IPS-18a (cell line): ENCODE results near the gene ARMH1.

Experiments
- H3K27ac ChIP-seq: one replicate; pipeline ENCODE4 v1.5.1; 2013; ENCODE audit warnings: low read length
- H3K27me3 ChIP-seq: one replicate; pipeline ENCODE4 v1.6.1; 2013; ENCODE audit warnings: mild to moderate bottlenecking, low read length; ENCODE audit not compliant: control insufficient read depth, insufficient read depth
- H3K36me3 ChIP-seq: one replicate; pipeline ENCODE4 v1.6.1; 2013; ENCODE audit warnings: low read depth, low read length; ENCODE audit not compliant: control insufficient read depth
- H3K4me1 ChIP-seq: one replicate; pipeline ENCODE4 v1.6.1; 2013; ENCODE audit warnings: low read depth, low read length; ENCODE audit not compliant: control insufficient read depth
- H3K4me3 ChIP-seq: one replicate; pipeline ENCODE4 v1.5.1; 2013; ENCODE audit warnings: low read length
- H3K9ac ChIP-seq: one replicate; pipeline ENCODE4 v1.6.1; 2013; ENCODE audit warnings: mild to moderate bottlenecking, low read length, moderate library complexity
- H3K9me3 ChIP-seq: one replicate; pipeline ENCODE4 v1.6.1; 2013; ENCODE audit warnings: low read depth, low read length; ENCODE audit not compliant: control insufficient read depth

Gene ARMH1

GRCh38 chr1:44674113-44675000, at the start of gene ARMH1, which contains the start of gene TMEM53:
Gene ARMH1 (plus strand): TSS chr1:44674714. CDS start chr1:44689698, 14,984 bp downstream.
Gene TMEM53 (minus strand): TSS chr1:44674481. CDS start chr1:44674391, 90 bp downstream.
- Histone ChIP-seq H3K27me3 (no peaks in the 10 kb centered on the region), H3K9ac (peak within 1 kb of the TSS; percentile 75), H3K4me3 (peak within 1 kb of the TSS; percentile 93), H3K27ac (peak within 1 kb of the TSS; percentile 89), H3K9me3 (no peaks in the 10 kb centered on the region), H3K36me3 (no peaks in the 10 kb centered on the region), H3K4me1 (peaks cover 14% of the 10 kb centered on the region)

DNA sequence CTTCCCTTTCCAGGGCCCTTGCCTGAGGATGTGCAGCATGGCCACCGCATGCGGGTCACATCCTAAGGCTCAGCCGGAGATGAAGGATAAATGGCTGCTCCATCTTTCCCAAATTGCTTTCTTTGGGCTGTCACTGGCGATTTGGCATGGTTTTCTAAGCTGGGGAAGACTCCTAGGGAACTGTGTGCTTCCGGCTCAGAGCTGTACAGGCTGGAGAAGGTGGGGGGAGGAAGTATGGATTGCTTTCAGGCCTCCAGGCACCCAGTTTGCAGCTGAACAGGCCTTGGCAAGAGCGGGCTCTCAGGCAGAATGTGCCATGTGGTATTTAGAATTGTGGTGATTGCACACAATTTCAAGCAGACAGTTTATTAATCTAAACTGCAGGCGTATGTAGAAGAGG, 49.2 kb upstream of the ARMH1 start:
- no peaks in the 10 kb centered on the region for H3K9me3 ChIP-seq
- H3K27me3 ChIP-seq, result no peaks in the 10 kb centered on the region
- no peaks in the 10 kb centered on the region for H3K36me3 ChIP-seq
- H3K4me1 ChIP-seq, result no peaks in the 10 kb centered on the region
- H3K27ac ChIP-seq, result no peak overlapping the region
- H3K4me3 ChIP-seq, result no peak overlapping the region
- no peak overlapping the region for H3K9ac ChIP-seq

DNA sequence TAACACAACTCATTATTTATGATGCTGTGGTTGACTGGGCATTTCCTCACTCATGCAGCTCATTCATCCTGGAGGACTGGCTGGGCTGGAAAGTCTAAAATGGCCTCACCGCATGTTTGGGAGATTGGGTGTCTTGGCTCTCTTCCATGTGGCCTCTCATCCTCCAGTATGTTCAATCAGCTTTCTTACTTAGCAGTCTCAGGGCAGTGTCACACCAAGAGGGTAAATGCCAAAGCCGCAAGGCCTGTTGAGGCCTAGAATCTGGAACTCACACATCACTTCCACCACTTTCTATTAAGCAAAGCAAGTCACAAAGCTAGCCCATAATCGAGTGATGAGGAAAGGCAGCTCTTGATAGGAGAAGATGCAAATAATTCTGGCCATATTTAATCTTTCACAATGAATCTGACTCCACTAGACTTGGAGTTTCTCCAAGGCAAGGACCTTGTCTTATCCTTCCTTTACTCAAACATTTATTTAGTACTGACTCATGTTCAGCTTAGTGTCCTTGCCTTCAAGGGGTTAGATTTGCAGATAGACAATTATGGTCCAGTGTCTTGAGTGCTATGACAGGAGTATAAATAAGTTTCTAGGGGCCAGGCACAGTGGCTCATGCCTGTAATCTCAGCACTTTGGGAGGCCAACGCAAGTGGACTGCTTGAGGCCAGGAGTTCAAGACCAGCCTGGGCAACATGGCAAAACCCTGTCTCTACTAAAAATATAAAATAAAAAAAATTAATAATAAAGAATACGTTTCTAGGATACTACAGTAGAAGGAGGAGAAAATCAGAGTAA, 45.4 kb upstream of the ARMH1 start:
- Histone ChIP-seq H3K27ac (no peak overlapping the region), H3K4me3 (no peak overlapping the region), H3K9ac (no peak overlapping the region), H3K9me3 (no peaks in the 10 kb centered on the region), H3K36me3 (peaks cover 12% of the 10 kb centered on the region), H3K4me1 (peaks cover 14% of the 10 kb centered on the region), H3K27me3 (no peaks in the 10 kb centered on the region)

- Histone ChIP-seq H3K4me1 (peaks cover 14% of the 10 kb centered on the region), H3K9me3 (no peaks in the 10 kb centered on the region), H3K4me3 (no peak overlapping the region), H3K27ac (no peak overlapping the region), H3K9ac (no peak overlapping the region), H3K27me3 (no peaks in the 10 kb centered on the region), H3K36me3 (peaks cover 20% of the 10 kb centered on the region)
Observed at GRCh38 chr1:44630116-44630515, 44.4 kb upstream of the ARMH1 start.

DNA sequence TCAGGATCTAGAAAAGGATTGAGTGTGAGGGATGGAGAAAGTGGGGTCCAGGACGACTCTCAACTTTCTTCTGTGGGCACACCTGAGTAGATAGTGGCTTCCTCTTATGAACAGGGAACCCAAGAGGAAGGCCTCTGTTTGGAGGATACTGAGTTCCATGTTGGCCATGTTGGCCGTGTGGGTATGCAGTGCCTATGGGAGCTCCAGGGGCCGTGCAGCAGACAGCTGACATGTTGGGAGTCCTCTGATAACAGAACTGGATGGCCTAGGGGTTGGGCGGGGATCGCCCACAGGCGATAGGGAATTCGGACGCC, 43.2 kb upstream of the ARMH1 start:
- Histone ChIP-seq H3K27ac (peak overlapping the region; percentile 90), H3K9ac (peak overlapping the region; percentile 88), H3K36me3 (peaks cover 32% of the 10 kb centered on the region), H3K9me3 (no peaks in the 10 kb centered on the region), H3K4me3 (peak overlapping the region; percentile 91), H3K4me1 (peaks cover 14% of the 10 kb centered on the region), H3K27me3 (no peaks in the 10 kb centered on the region)

DNA sequence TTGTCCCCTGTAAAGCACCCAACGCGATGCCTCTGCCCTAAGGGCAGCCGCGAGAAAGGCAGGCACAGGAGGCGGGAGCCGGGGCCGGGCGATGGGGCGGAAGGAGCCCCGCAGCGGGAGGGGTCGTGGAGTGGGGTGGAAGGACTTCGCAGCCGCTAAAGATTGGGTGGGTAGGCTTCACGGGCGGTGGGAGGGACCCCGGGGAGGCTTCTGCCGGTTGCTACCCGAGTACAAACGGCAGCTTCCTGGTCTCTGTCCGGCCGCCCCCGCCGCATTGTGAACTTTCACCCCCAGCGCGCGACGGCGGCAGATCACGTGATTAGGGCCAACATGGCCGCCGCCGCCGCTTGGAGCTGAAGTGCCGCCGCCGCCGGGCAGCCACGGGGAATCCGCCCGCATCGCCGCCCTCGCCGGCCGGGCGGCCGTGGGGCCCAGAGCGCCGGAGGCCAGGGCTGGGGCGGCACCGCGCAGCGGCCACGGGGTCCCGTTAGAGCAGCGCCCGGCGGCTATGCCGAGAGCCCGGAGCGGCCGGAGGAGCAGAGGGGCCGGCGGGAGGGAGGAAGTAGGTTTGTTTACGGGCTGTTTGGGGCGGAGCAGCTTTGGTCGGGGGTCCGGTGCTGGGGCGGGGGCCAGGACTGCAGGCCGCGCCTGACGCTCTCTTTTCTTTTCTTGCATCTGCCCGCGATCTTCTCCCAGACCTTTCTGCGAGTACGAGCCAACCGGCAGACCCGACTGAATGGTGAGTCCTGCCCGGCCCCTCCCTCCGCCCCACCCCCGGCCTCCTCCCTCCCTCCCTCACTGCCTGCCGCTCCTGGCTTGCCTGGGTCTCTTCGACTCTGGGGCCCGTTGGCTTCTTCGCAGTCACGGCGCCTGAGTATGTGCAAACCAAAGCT, 42.6 kb upstream of the ARMH1 start:
- Histone ChIP-seq H3K9ac (peak overlapping the region; percentile 88), H3K4me3 (peak overlapping the region; percentile 91), H3K27ac (peak overlapping the region; percentile 90), H3K9me3 (no peaks in the 10 kb centered on the region), H3K36me3 (peaks cover 38% of the 10 kb centered on the region), H3K4me1 (peaks cover 14% of the 10 kb centered on the region), H3K27me3 (no peaks in the 10 kb centered on the region)

GRCh38 chr1:44632598-44632997, 41.9 kb upstream of the ARMH1 start:
- Histone ChIP-seq H3K27ac (peak overlapping the region; percentile 80), H3K9ac (peak overlapping the region; percentile 88), H3K4me3 (peak overlapping the region; percentile 91), H3K27me3 (no peaks in the 10 kb centered on the region), H3K4me1 (peaks cover 14% of the 10 kb centered on the region), H3K9me3 (no peaks in the 10 kb centered on the region), H3K36me3 (peaks cover 42% of the 10 kb centered on the region)

- no peaks in the 10 kb centered on the region for H3K27me3 ChIP-seq
- no peak overlapping the region for H3K9ac ChIP-seq
- no peaks in the 10 kb centered on the region for H3K9me3 ChIP-seq
- peaks cover 14% of the 10 kb centered on the region for H3K4me1 ChIP-seq
- no peak overlapping the region for H3K27ac ChIP-seq
- peaks cover 60% of the 10 kb centered on the region for H3K36me3 ChIP-seq
- H3K4me3 ChIP-seq, result no peak overlapping the region
Observed at GRCh38 chr1:44634606-44635189, 39.8 kb upstream of the ARMH1 start.

GRCh38 chr1:44635439-44635838, 39.1 kb upstream of the ARMH1 start:
- Histone ChIP-seq H3K27ac (no peak overlapping the region), H3K9ac (no peak overlapping the region), H3K27me3 (no peaks in the 10 kb centered on the region), H3K4me3 (no peak overlapping the region), H3K9me3 (no peaks in the 10 kb centered on the region), H3K36me3 (peaks cover 60% of the 10 kb centered on the region), H3K4me1 (peaks cover 14% of the 10 kb centered on the region)

- H3K27me3 ChIP-seq, result no peaks in the 10 kb centered on the region
- H3K4me3 ChIP-seq, result no peak overlapping the region
- H3K9ac ChIP-seq, result no peak overlapping the region
- H3K9me3 ChIP-seq, result no peaks in the 10 kb centered on the region
- peaks cover 12% of the 10 kb centered on the region for H3K4me1 ChIP-seq
- peaks cover 65% of the 10 kb centered on the region for H3K36me3 ChIP-seq
- H3K27ac ChIP-seq, result no peak overlapping the region
Observed at GRCh38 chr1:44636083-44636687, 38.3 kb upstream of the ARMH1 start.
